Immature natural killer cell (primary cell): ENCODE measurements around the gene GPR146. TPM values are rescaled to one million over a fixed set of nuclear protein-coding genes. Genes with fewer than 3 reads are reported as not detected.
A peak's percentile ranks its signal among the peaks of the same experiment; 100 is the strongest.

Experiments used
- DNase-seq, 3 donors: peaks; one replicate each; pipeline ENCODE4 v3.0.0; 2022; ENCODE audit warnings: mixed read lengths in 1 of 3
- H3K27ac Mint-ChIP-seq, 6 donors: one replicate each; pipeline ENCODE4 v1.8.0; 2020; ENCODE audit warnings: mixed read lengths in 6 of 6, mild to moderate bottlenecking in 5 of 6, inconsistent platforms in 4 of 6, moderate library complexity in 3 of 6
- H3K27me3 Mint-ChIP-seq, 3 donors: one replicate each; pipeline ENCODE4 v1.8.0; 2020 to 2021; ENCODE audit warnings: low read depth in 3 of 3, mild to moderate bottlenecking in 3 of 3, mixed read lengths in 3 of 3, moderate library complexity in 3 of 3, inconsistent platforms in 1 of 3
- H3K36me3 Mint-ChIP-seq, 3 donors: one replicate each; pipeline ENCODE4 v1.8.0; 2020; ENCODE audit warnings: mixed read lengths in 3 of 3, inconsistent platforms in 2 of 3, mild to moderate bottlenecking in 2 of 3
- H3K4me1 Mint-ChIP-seq, 2 donors: one replicate each; pipeline ENCODE4 v1.8.0; 2020; ENCODE audit warnings: inconsistent platforms in 2 of 2, mild to moderate bottlenecking in 2 of 2, mixed read lengths in 2 of 2, moderate library complexity in 1 of 2
- H3K4me3 Mint-ChIP-seq, 5 donors: one replicate each; pipeline ENCODE4 v1.8.0; 2020; ENCODE audit warnings: mild to moderate bottlenecking in 5 of 5, mixed read lengths in 5 of 5, inconsistent platforms in 3 of 5, moderate library complexity in 3 of 5
- H3K9me3 Mint-ChIP-seq, 6 donors: one replicate each; pipeline ENCODE4 v1.8.0; 2020; ENCODE audit warnings: mild to moderate bottlenecking in 6 of 6, mixed read lengths in 6 of 6, inconsistent platforms in 4 of 6, moderate library complexity in 3 of 6
- polyA plus RNA-seq, 3 donors: library from polyadenylated mRNA; unstranded; fragments of 300-500 nt; fragmentation: Illumina TruSeq; gene quantifications; one replicate each; pipeline ENCODE4 v1.2.3, GENCODE V29; 2021

The GPR146 gene
- polyA plus RNA-seq, 3 donors from 2014 or later = 1.1 to 1.9 TPM; not detected in 1

GRCh38 chr7:1024876-1025742 lies 19.2 kb upstream of the GPR146 start:
- Mint-ChIP-seq H3K9me3 (peaks cover 0 to 10% (median 1%) of the 10 kb centered on the region in 6 donors), H3K4me3 (no peak overlapping the region), H3K27me3 (peaks cover 2 to 4% (median 3%) of the 10 kb centered on the region in 3 donors), H3K36me3 (peaks cover 4 to 18% (median 13%) of the 10 kb centered on the region in 3 donors), H3K4me1 (peaks cover 21 to 26% of the 10 kb centered on the region in 2 donors), H3K27ac (peak overlapping the region in 1 of 6 donors; percentile 46)
- DNase-seq = no peak

GRCh38 chr7:1025743-1026581 lies 18.4 kb upstream of the GPR146 start:
- Mint-ChIP-seq H3K9me3 (peaks cover 0 to 10% (median 1%) of the 10 kb centered on the region in 6 donors), H3K36me3 (peaks cover 4 to 18% (median 13%) of the 10 kb centered on the region in 3 donors), H3K27me3 (peaks cover 2 to 4% (median 3%) of the 10 kb centered on the region in 3 donors), H3K4me1 (peaks cover 23 to 26% of the 10 kb centered on the region in 2 donors), H3K4me3 (peak overlapping the region in 4 of 5 donors; percentile 33 to 76 (median 72)), H3K27ac (no peak overlapping the region)
- DNase-seq = no peak

GRCh38 chr7:1026721-1027161 lies 17.6 kb upstream of the GPR146 start:
- DNase-seq = no peak
- peaks cover 2 to 4% (median 3%) of the 10 kb centered on the region in 3 donors for H3K27me3 Mint-ChIP-seq
- H3K4me3 Mint-ChIP-seq = peak overlapping the region; percentile 63 to 76 (median 70)
- H3K4me1 Mint-ChIP-seq = peaks cover 25 to 26% of the 10 kb centered on the region in 2 donors
- peaks cover 0 to 10% (median 0%) of the 10 kb centered on the region in 6 donors for H3K9me3 Mint-ChIP-seq
- peak overlapping the region in 5 of 6 donors; percentile 11 to 46 (median 29) for H3K27ac Mint-ChIP-seq
- H3K36me3 Mint-ChIP-seq = peaks cover 4 to 12% (median 9%) of the 10 kb centered on the region in 3 donors

- peaks cover 2 to 4% (median 3%) of the 10 kb centered on the region in 3 donors for H3K27me3 Mint-ChIP-seq
- peak overlapping the region in 4 of 6 donors; percentile 40 to 62 (median 48) for H3K27ac Mint-ChIP-seq
- peaks cover 4 to 9% (median 5%) of the 10 kb centered on the region in 3 donors for H3K36me3 Mint-ChIP-seq
- no peak for DNase-seq
- peak overlapping the region; percentile 64 to 76 (median 70) for H3K4me3 Mint-ChIP-seq
- H3K4me1 Mint-ChIP-seq = peaks cover 26 to 27% of the 10 kb centered on the region in 2 donors
- H3K9me3 Mint-ChIP-seq = peaks cover 0 to 7% (median 0%) of the 10 kb centered on the region in 6 donors
These were observed 16.9 kb upstream of the GPR146 start for GRCh38 chr7:1027242-1028043.

GRCh38 chr7:1028044-1028770 lies 16.1 kb upstream of the GPR146 start:
- Mint-ChIP-seq H3K36me3 (peaks cover 4 to 7% (median 4%) of the 10 kb centered on the region in 3 donors), H3K9me3 (peaks cover 0 to 4% (median 0%) of the 10 kb centered on the region in 6 donors), H3K27ac (peak overlapping the region in 5 of 6 donors; percentile 44 to 77 (median 62)), H3K4me3 (peak overlapping the region; percentile 69 to 79 (median 71)), H3K27me3 (peaks cover 2 to 4% (median 3%) of the 10 kb centered on the region in 3 donors), H3K4me1 (peaks cover 32 to 34% of the 10 kb centered on the region in 2 donors)
- DNase-seq = peak; percentile 80 to 88 (median 85)

GRCh38 chr7:1028775-1029636 lies 15.3 kb upstream of the GPR146 start:
- Mint-ChIP-seq H3K27ac (peak overlapping the region; percentile 44 to 77 (median 62)), H3K4me3 (peak overlapping the region; percentile 69 to 79 (median 71)), H3K4me1 (peaks cover 38 to 40% of the 10 kb centered on the region in 2 donors), H3K9me3 (no peaks in the 10 kb centered on the region), H3K27me3 (peaks cover 2 to 4% (median 3%) of the 10 kb centered on the region in 3 donors), H3K36me3 (peaks cover 0 to 3% (median 0%) of the 10 kb centered on the region in 3 donors)
- DNase-seq = peak; percentile 46 to 60 (median 54)

- no peak for DNase-seq
- H3K27me3 Mint-ChIP-seq = peaks cover 4 to 5% (median 4%) of the 10 kb centered on the region in 3 donors
- H3K36me3 Mint-ChIP-seq = peaks cover 0 to 3% (median 0%) of the 10 kb centered on the region in 3 donors
- peak overlapping the region in 4 of 5 donors; percentile 34 to 77 (median 54) for H3K4me3 Mint-ChIP-seq
- H3K27ac Mint-ChIP-seq = peak overlapping the region in 2 of 6 donors; percentile 9 to 74
- H3K9me3 Mint-ChIP-seq = no peaks in the 10 kb centered on the region
- peaks cover 43 to 44% of the 10 kb centered on the region in 2 donors for H3K4me1 Mint-ChIP-seq
These were observed 14.5 kb upstream of the GPR146 start for GRCh38 chr7:1029637-1030443.

- no peak for DNase-seq
- H3K4me3 Mint-ChIP-seq = peak overlapping the region in 1 of 5 donors; percentile 27
- peaks cover 4 to 5% (median 4%) of the 10 kb centered on the region in 3 donors for H3K27me3 Mint-ChIP-seq
- peaks cover 44 to 45% of the 10 kb centered on the region in 2 donors for H3K4me1 Mint-ChIP-seq
- no peak overlapping the region for H3K27ac Mint-ChIP-seq
- H3K9me3 Mint-ChIP-seq = no peaks in the 10 kb centered on the region
- H3K36me3 Mint-ChIP-seq = peaks cover 0 to 3% (median 0%) of the 10 kb centered on the region in 3 donors
These were observed 13.8 kb upstream of the GPR146 start for GRCh38 chr7:1030444-1031070.

GRCh38 chr7:1031716-1032455 lies 12.5 kb upstream of the GPR146 start:
- Mint-ChIP-seq H3K4me1 (peaks cover 35 to 44% of the 10 kb centered on the region in 2 donors), H3K27ac (peak overlapping the region in 1 of 6 donors; percentile 30), H3K9me3 (no peaks in the 10 kb centered on the region), H3K4me3 (no peak overlapping the region), H3K36me3 (no peaks in the 10 kb centered on the region), H3K27me3 (peaks cover 2 to 6% (median 5%) of the 10 kb centered on the region in 3 donors)
- no peak for DNase-seq
